Fibroblast of mammary gland (primary cell): ENCODE results near the gene ZNF254.

Source experiments
- DNase-seq: peaks from one replicate; pipeline ENCODE4 v3.0.0-alpha.2; 2010; ENCODE audit warnings: low read depth
- H3K4me3 ChIP-seq: 2 replicates; pipeline ENCODE4 v1.5.1; 2011; ENCODE audit warnings: low read depth, mild to moderate bottlenecking, low read length, moderate library complexity; ENCODE audit not compliant: control insufficient read depth
- TF ChIP-seq, protein P1 (sequence below): conservative IDR thresholded peaks from 2 replicates; pipeline ENCODE4 v1.5.1; 2011; ENCODE audit warnings: low read depth, low read length, inconsistent platforms; ENCODE audit not compliant: control insufficient read depth, insufficient read depth

The ZNF254 gene

DNA sequence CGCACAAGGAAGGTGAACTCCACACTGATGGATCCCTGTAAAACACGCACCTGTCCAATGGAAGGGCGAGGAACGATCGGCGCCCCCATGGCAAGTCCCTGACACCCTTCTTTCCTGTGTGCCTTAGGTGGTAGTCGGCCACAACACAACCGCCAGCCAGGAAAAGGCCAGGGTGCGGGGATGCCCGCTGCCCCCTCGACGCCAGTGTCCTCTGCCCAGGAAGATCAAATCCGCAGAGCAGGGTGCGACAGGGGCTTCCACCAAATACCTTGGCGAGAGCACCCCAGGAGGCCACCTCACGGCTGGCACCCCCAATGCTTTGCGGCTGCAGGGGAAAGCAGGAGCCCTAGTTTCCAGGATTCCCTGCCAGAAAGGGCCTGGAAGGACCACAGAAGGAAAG, 91.2 kb downstream of the ZNF254 start:
- DNase-seq = no peak
- no peak overlapping the region for H3K4me3 ChIP-seq

More for the DNA sequence above, 91.2 kb downstream of the ZNF254 start:
- TF ChIP-seq, protein P1, sequence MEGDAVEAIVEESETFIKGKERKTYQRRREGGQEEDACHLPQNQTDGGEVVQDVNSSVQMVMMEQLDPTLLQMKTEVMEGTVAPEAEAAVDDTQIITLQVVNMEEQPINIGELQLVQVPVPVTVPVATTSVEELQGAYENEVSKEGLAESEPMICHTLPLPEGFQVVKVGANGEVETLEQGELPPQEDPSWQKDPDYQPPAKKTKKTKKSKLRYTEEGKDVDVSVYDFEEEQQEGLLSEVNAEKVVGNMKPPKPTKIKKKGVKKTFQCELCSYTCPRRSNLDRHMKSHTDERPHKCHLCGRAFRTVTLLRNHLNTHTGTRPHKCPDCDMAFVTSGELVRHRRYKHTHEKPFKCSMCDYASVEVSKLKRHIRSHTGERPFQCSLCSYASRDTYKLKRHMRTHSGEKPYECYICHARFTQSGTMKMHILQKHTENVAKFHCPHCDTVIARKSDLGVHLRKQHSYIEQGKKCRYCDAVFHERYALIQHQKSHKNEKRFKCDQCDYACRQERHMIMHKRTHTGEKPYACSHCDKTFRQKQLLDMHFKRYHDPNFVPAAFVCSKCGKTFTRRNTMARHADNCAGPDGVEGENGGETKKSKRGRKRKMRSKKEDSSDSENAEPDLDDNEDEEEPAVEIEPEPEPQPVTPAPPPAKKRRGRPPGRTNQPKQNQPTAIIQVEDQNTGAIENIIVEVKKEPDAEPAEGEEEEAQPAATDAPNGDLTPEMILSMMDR = no peak
